Vagina (tissue), 2 donors: Measurements from ENCODE around the gene PRKCQ. TPM values are rescaled to one million over a fixed set of nuclear protein-coding genes. Genes with fewer than 3 reads are reported as not detected.

Source experiments
- DNase-seq, 2 donors: peaks; one replicate each; pipeline ENCODE4 v3.0.0-alpha.2; 2017; ENCODE audit errors: extremely low spot score in 2 of 2
- H3K27ac ChIP-seq: fragments of 200-600 bp; sonication (generic); one replicate; pipeline ENCODE4 v1.5.1; 2019
- H3K27me3 ChIP-seq: fragments of 200-600 bp; sonication (generic); one replicate; pipeline ENCODE4 v1.5.1; 2019
- H3K36me3 ChIP-seq, 2 donors: fragments of 200-600 bp; sonication (generic); one replicate each; pipeline ENCODE4 v1.5.1; 2017 to 2019
- H3K4me1 ChIP-seq: fragments of 200-600 bp; sonication (generic); one replicate; pipeline ENCODE4 v1.5.1; 2019
- H3K4me3 ChIP-seq, 2 donors: fragments of 200-600 bp; sonication (generic); 1 replicate in 1 of 2; 2 replicates in 1 of 2; pipeline ENCODE4 v1.5.1; 2016 to 2019
- H3K9me3 ChIP-seq: fragments of 200-600 bp; sonication (generic); one replicate; pipeline ENCODE4 v1.5.1; 2019
- POLR2A ChIP-seq, 2 donors: fragments of 450-650 bp; IDR thresholded peaks; one replicate each; pipeline ENCODE4 v1.6.1; 2017; ENCODE audit warnings: antibody characterized with exemption in 2 of 2, mild to moderate bottlenecking in 2 of 2, moderate library complexity in 2 of 2
- POLR2AphosphoS5 ChIP-seq, 2 donors: sonication (generic); formaldehyde crosslinking; IDR thresholded peaks; one replicate each; pipeline ENCODE4 v1.9.0; 2017; ENCODE audit warnings: antibody characterized with exemption in 2 of 2, mild to moderate bottlenecking in 2 of 2, low read depth in 1 of 2; ENCODE audit not compliant: insufficient read depth in 1 of 2
- intact Hi-C: fragments of 100-400 bp; cut with DNase I; formaldehyde crosslinking; loops from one replicate; pipeline ENCODE4 v1.15.1; 2023
- total RNA-seq: library from RNA; depleted of rRNA; stranded (reverse); fragments of >200 nt; gene quantifications from one replicate; pipeline ENCODE4 v1.2.3, GENCODE V29; 2016
- TF ChIP-seq, protein P1 (sequence below), 3 experiments: fragments of 450-650 bp in 2 of 3; fragments of 200-600 bp in 1 of 3; sonication (generic) in 1 of 3; IDR thresholded peaks; one replicate each; pipeline ENCODE4 v1.5.1; 2017 to 2019; ENCODE audit warnings: antibody characterized with exemption in 3 of 3, mild to moderate bottlenecking in 2 of 3, moderate library complexity in 2 of 3

PRKCQ gene
- total RNA-seq, 1 donor from 2014 or later, result 3.7 TPM

DNA sequence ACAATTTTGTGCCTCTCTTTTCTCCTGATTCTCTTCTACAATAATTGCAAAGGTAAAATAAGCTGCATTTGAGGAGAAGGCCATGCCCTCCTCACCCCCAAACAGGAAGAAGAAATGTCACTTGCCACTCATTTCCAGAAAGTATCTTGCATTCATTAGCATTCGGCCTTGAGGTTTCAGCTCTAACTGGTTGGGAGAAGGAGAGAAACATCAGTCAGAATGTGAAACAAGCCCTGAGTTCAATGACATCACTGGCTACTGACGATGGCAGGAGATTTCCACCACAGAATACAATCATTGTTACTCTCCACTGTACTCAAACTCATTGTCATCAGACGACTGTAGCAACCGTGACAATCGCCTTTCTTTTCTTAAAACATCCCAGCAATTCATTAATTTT lies 72.8 kb downstream of the PRKCQ start:
- intact Hi-C loops, result no loop called here
- TF ChIP-seq, protein P1, sequence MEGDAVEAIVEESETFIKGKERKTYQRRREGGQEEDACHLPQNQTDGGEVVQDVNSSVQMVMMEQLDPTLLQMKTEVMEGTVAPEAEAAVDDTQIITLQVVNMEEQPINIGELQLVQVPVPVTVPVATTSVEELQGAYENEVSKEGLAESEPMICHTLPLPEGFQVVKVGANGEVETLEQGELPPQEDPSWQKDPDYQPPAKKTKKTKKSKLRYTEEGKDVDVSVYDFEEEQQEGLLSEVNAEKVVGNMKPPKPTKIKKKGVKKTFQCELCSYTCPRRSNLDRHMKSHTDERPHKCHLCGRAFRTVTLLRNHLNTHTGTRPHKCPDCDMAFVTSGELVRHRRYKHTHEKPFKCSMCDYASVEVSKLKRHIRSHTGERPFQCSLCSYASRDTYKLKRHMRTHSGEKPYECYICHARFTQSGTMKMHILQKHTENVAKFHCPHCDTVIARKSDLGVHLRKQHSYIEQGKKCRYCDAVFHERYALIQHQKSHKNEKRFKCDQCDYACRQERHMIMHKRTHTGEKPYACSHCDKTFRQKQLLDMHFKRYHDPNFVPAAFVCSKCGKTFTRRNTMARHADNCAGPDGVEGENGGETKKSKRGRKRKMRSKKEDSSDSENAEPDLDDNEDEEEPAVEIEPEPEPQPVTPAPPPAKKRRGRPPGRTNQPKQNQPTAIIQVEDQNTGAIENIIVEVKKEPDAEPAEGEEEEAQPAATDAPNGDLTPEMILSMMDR (IDR thresholded peaks at IDR 0.05), result no peak
- TF ChIP-seq POLR2AphosphoS5 (IDR thresholded peaks at IDR 0.05; ENCODE audit: insufficient read depth in 1 of 2, low read depth in 1 of 2), result no peak
- no peak for TF ChIP-seq POLR2A (IDR thresholded peaks at IDR 0.05)
- Histone ChIP-seq H3K36me3 (no peaks in the 10 kb centered on the region), H3K9me3 (no peaks in the 10 kb centered on the region), H3K27ac (no peak overlapping the region), H3K27me3 (no peaks in the 10 kb centered on the region), H3K4me3 (no peak overlapping the region), H3K4me1 (no peaks in the 10 kb centered on the region)
- DNase-seq, result no peak

DNA sequence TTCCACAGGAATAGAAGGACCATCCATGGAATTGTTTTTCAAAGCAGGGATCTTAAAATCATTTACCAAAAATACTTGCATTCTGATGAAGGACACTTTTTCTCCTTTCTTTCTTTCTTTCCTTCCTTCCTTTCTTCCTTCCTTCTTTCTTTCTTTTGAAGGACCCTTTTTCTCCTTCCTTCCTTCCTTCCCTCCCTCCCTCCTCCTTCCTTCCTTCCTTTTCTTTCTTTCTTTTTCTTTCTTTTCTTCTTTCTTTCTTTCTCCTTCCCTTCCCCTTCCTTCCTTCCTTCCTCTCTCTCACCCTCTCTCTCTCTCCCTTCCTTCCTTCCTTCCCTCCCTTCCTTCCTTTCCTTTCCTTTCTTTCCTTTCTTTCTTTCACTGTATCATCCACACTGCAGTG lies 74.8 kb downstream of the PRKCQ start:
- H3K27ac ChIP-seq, result no peak overlapping the region
- no peaks in the 10 kb centered on the region for H3K9me3 ChIP-seq

DNA sequence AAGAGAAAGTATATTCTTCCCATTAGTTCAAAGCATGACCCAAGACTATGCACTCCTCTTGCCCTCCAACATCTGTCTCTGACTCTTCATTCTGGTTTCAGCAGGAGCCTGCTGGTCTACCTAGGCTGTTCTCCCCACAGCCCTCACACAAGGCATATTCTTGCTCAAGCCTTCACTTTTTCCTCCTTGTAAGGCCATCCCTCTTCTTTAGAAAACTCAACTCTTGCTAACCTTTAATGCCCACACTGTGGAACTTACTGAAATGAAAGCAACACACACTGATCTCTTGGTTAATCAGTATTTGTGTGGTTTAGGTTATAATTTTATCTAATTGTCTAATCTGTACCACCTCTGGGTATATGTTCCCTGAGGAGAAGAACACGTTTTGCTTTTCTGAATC lies 75.8 kb downstream of the PRKCQ start:
- no peak overlapping the region for H3K27ac ChIP-seq
- H3K9me3 ChIP-seq, result no peaks in the 10 kb centered on the region
- no peaks in the 10 kb centered on the region for H3K4me1 ChIP-seq
- H3K27me3 ChIP-seq, result no peaks in the 10 kb centered on the region
- intact Hi-C loops, result no loop called here
- no peak for TF ChIP-seq POLR2AphosphoS5 (IDR thresholded peaks at IDR 0.05; ENCODE audit: insufficient read depth in 1 of 2, low read depth in 1 of 2)
- TF ChIP-seq, protein P1 (IDR thresholded peaks at IDR 0.05), result no peak
- DNase-seq, result no peak
- H3K4me3 ChIP-seq, result no peak overlapping the region
- no peaks in the 10 kb centered on the region for H3K36me3 ChIP-seq

More for the DNA sequence above, 74.8 kb downstream of the PRKCQ start:
- Histone ChIP-seq H3K36me3 (no peaks in the 10 kb centered on the region), H3K27me3 (no peaks in the 10 kb centered on the region), H3K4me3 (no peak overlapping the region), H3K4me1 (no peaks in the 10 kb centered on the region)
- intact Hi-C loops, result no loop called here
- no peak for DNase-seq
- TF ChIP-seq POLR2A (IDR thresholded peaks at IDR 0.05), result no peak

DNA sequence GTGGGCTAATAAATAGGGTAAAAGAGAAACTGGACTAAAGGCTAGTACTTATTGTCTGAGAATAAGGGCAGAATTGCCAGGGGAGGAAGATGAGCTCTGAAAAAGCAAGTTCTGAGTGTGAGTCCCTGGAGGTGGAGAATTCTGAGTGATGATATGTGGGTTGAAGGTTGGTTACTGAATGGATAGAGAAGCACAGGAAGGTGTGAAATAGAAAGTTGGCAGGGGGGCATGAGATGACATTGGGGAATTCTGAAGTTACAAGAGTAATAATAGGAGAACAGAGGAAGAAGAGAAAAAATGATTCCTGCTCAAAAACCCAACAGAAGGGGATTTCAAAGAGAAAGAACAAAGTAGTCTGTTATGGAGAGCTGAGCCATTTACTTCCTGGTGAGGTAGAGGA lies 76.9 kb downstream of the PRKCQ start:
- no peaks in the 10 kb centered on the region for H3K36me3 ChIP-seq
- no peak overlapping the region for H3K4me3 ChIP-seq
- no peak overlapping the region for H3K27ac ChIP-seq
- TF ChIP-seq, protein P1 (IDR thresholded peaks at IDR 0.05), result no peak
- TF ChIP-seq POLR2AphosphoS5 (IDR thresholded peaks at IDR 0.05; ENCODE audit: insufficient read depth in 1 of 2, low read depth in 1 of 2), result no peak
- TF ChIP-seq POLR2A (IDR thresholded peaks at IDR 0.05), result no peak
- H3K27me3 ChIP-seq, result no peaks in the 10 kb centered on the region
- H3K4me1 ChIP-seq, result no peaks in the 10 kb centered on the region
- intact Hi-C loops, result no loop called here
- no peaks in the 10 kb centered on the region for H3K9me3 ChIP-seq
- no peak for DNase-seq

DNA sequence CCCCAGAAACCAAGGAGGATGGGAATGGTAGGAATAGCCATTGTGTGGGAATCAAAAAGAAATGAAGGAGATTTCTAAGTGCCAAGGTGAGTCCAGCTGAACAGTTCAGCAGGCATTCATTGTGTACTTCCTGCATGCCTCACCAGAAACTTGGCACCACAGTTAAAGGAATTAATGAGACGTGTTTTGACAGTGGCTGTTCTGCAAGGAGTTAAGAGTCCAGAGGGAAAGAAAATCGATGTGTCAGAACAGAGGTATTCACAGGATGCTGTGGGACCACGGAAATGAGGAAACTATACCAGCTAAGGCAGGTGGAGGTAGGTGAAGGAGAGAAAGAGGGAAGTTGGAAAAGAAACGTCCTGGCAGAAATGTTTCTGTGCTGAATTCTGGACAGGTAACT lies 78.1 kb downstream of the PRKCQ start:
- TF ChIP-seq POLR2A (IDR thresholded peaks at IDR 0.05) (no peak), POLR2AphosphoS5 (IDR thresholded peaks at IDR 0.05; ENCODE audit: insufficient read depth in 1 of 2, low read depth in 1 of 2) (no peak)
- TF ChIP-seq, protein P1 (IDR thresholded peaks at IDR 0.05), result no peak
- Histone ChIP-seq H3K9me3 (no peaks in the 10 kb centered on the region), H3K27ac (no peak overlapping the region), H3K36me3 (no peaks in the 10 kb centered on the region), H3K4me1 (no peaks in the 10 kb centered on the region), H3K4me3 (no peak overlapping the region), H3K27me3 (no peaks in the 10 kb centered on the region)
- intact Hi-C loops, result no loop called here
- no peak for DNase-seq

DNA sequence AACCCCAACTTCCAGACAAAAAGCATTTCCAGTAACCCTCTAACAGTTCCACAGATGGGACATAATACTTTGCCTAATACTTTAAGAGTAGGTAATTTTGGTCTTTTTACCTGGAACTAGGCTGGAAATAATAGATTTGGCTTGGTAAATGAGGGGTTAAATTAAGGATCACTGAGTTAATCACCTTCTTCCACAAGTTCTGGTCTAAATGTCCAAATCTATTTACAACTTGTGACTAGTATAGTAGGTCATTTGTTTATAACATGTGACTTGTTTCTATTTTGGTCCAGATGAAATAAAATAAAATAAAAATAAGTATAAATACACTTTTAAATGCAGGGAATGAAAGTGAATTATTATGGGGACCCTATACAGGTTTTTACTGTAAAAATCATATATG lies 80.1 kb downstream of the PRKCQ start:
- no peak overlapping the region for H3K27ac ChIP-seq
- H3K36me3 ChIP-seq, result no peaks in the 10 kb centered on the region
- no peaks in the 10 kb centered on the region for H3K27me3 ChIP-seq
- DNase-seq, result no peak
- TF ChIP-seq, protein P1 (IDR thresholded peaks at IDR 0.05), result no peak
- TF ChIP-seq POLR2AphosphoS5 (IDR thresholded peaks at IDR 0.05; ENCODE audit: insufficient read depth in 1 of 2, low read depth in 1 of 2), result no peak
- TF ChIP-seq POLR2A (IDR thresholded peaks at IDR 0.05), result no peak
- no peaks in the 10 kb centered on the region for H3K4me1 ChIP-seq
- H3K4me3 ChIP-seq, result no peak overlapping the region
- no peaks in the 10 kb centered on the region for H3K9me3 ChIP-seq
- intact Hi-C loops, result no loop called here
